BLaER1 (cell line): ENCODE measurements around the gene MSI2.

Source experiments
- H3K27ac ChIP-seq: shearing (Covaris generic); formaldehyde crosslinking; 2 replicates; pipeline ENCODE4 v1.8.1; 2022
- H3K27me3 ChIP-seq: shearing (Covaris generic); formaldehyde crosslinking; 2 replicates; pipeline ENCODE4 v1.8.1; 2022
- H3K36me3 ChIP-seq: shearing (Covaris generic); formaldehyde crosslinking; 2 replicates; pipeline ENCODE4 v1.8.1; 2022
- H3K4me1 ChIP-seq: shearing (Covaris generic); formaldehyde crosslinking; 2 replicates; pipeline ENCODE4 v1.8.1; 2022
- H3K4me2 ChIP-seq: shearing (Covaris generic); formaldehyde crosslinking; 2 replicates; pipeline ENCODE4 v1.8.1; 2022
- H3K4me3 ChIP-seq: shearing (Covaris generic); formaldehyde crosslinking; 2 replicates; pipeline ENCODE4 v1.8.1; 2022
- H3K9ac ChIP-seq: shearing (Covaris generic); formaldehyde crosslinking; 2 replicates; pipeline ENCODE4 v1.8.1; 2022
- H3K9me3 ChIP-seq: shearing (Covaris generic); formaldehyde crosslinking; 2 replicates; pipeline ENCODE4 v1.8.1; 2022
- H4K20me1 ChIP-seq: shearing (Covaris generic); formaldehyde crosslinking; 2 replicates; pipeline ENCODE4 v1.8.1; 2022
- Cebpa-rat ChIP-seq: shearing (Covaris generic); IDR thresholded peaks from 2 replicates; pipeline ENCODE4 v1.8.1; 2022

MSI2 gene

DNA sequence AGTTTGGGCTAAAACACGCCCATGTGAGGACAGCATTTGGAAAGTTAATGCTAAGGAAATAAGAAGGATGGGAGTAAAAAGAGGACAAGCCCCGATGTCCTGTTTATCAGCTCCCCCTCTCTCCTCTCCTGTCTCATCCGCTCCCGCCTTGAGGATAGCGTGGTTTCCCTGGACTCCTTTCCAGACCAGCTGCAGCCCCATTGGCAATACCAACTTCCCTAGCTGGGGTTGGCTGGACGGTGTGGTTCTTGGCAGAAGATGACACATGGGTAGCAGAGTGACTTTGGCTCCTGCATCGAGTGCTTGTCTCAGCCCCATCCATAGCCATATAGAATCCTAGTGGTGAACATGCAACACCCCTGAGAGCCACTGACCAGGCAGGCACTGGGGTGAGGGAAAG is 302.9 kb downstream of the MSI2 start:
- no peaks in the 10 kb centered on the region for H4K20me1 ChIP-seq
- peak overlapping the region; percentile 90 for H3K9ac ChIP-seq
- TF ChIP-seq Cebpa-rat = no peak
- H3K4me2 ChIP-seq = peak overlapping the region; percentile 97
- H3K9me3 ChIP-seq = no peaks in the 10 kb centered on the region
- H3K27ac ChIP-seq = peak overlapping the region; percentile 97
- H3K4me1 ChIP-seq = peaks cover 99% of the 10 kb centered on the region
- no peak overlapping the region; the same call in 1 of the 2 replicates for H3K4me3 ChIP-seq
- H3K27me3 ChIP-seq = no peaks in the 10 kb centered on the region
- H3K36me3 ChIP-seq = peaks cover 58% of the 10 kb centered on the region

DNA sequence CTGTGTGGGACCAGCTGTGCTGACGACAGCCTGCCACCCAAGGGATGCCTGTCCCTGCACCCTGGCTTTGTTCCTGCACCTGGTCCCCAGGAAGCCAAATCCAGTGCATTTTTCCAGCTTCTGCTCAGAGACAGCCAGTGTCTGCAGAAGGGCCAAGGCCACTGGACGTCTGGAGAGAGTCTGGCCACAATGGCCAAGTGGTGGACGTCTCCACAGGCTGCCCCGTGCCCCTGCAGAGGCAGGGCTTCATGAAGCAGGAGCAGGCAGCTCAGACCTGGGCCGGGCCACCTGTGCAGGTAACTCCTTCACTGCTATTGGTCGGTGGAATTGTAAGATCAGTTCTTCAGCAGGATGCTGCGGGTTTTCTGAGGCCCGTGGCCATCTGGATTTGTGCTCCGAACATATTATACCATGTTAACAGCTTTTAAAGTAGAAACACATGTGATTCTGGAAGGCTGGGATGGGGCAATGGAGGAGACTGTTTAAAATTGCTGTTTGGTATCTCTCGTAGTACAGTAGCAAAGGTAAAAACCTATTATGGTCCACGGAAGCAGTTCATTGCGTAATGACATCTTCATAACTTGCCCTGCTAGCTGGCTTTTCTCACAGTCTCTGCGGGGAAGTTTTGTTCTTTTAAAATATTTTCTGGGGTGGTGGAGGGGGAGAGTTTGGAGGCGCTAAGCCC is 303.5 kb downstream of the MSI2 start:
- TF ChIP-seq Cebpa-rat = peak; percentile 84
- Histone ChIP-seq H3K9ac (peak overlapping the region; percentile 90), H3K4me2 (peak overlapping the region; percentile 97), H3K4me3 (peak overlapping the region; percentile 43; the same call in 1 of the 2 replicates), H3K27me3 (no peaks in the 10 kb centered on the region), H4K20me1 (no peaks in the 10 kb centered on the region), H3K36me3 (peaks cover 63% of the 10 kb centered on the region), H3K9me3 (no peaks in the 10 kb centered on the region), H3K4me1 (peaks cover 93% of the 10 kb centered on the region), H3K27ac (peak overlapping the region; percentile 97)

GRCh38 chr17:57560319-57560705 is 304.0 kb downstream of the MSI2 start:
- TF ChIP-seq Cebpa-rat = no peak
- no peaks in the 10 kb centered on the region for H3K27me3 ChIP-seq
- H4K20me1 ChIP-seq = peaks cover 4% of the 10 kb centered on the region; the same call in 1 of the 2 replicates
- H3K4me1 ChIP-seq = peaks cover 88% of the 10 kb centered on the region
- peak overlapping the region; percentile 97 for H3K4me2 ChIP-seq
- no peaks in the 10 kb centered on the region for H3K9me3 ChIP-seq
- H3K4me3 ChIP-seq = peak overlapping the region; percentile 43; the same call in 1 of the 2 replicates
- H3K9ac ChIP-seq = peak overlapping the region; percentile 90
- H3K27ac ChIP-seq = peak overlapping the region; percentile 97
- H3K36me3 ChIP-seq = peaks cover 68% of the 10 kb centered on the region

DNA sequence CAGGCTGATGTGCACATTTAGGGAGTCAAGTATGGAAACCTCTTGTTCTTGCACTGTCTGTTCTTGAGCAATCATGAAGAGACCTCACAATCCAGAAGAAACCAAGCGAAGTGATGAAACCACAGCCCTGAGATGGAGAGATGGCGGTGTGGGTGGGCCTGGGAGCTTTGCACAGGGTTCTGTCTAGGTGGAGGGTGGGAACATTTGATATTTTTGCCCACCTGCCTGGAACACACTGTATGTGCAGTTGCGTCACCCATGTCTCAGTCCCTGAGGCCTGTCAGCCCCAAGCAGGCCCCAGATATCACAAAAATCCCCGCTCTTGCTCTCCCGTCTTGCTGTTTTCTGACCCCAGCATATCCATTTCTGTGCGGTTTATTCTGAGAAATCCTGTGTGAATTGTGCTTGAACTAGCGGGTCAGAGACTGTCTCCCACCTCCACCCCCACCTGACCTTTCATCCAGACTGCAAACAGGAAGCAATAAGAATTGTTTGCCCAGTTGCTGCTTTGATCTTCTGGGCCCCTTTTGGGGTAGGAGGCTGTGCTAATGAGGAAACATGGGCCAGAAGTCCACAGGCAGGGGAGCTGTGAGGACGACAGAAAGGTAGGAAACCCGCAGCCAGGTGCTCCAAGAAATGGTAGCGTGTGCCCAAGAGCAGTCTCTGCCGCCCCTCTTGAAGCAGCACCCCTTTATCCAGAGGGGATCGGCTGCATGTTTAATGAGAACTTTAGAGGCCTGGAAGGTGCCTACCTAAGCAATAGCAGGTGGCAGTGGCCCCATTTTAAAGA is 304.9 kb downstream of the MSI2 start:
- Histone ChIP-seq H3K4me2 (peak overlapping the region; percentile 97), H3K9me3 (no peaks in the 10 kb centered on the region), H3K27me3 (no peaks in the 10 kb centered on the region), H3K4me3 (peak overlapping the region; percentile 43; the same call in 1 of the 2 replicates), H3K36me3 (peaks cover 78% of the 10 kb centered on the region), H3K9ac (peak overlapping the region; percentile 90), H3K4me1 (peaks cover 78% of the 10 kb centered on the region), H4K20me1 (peaks cover 6% of the 10 kb centered on the region; the same call in 1 of the 2 replicates), H3K27ac (peak overlapping the region; percentile 97)
- peak; percentile 87 for TF ChIP-seq Cebpa-rat

GRCh38 chr17:57562184-57562698 is 305.9 kb downstream of the MSI2 start:
- Histone ChIP-seq H3K4me3 (no peak overlapping the region), H3K9ac (peak overlapping the region; percentile 12; the same call in 1 of the 2 replicates), H3K27ac (peak overlapping the region; percentile 97; the same call in 1 of the 2 replicates), H3K36me3 (peaks cover 80% of the 10 kb centered on the region), H3K27me3 (no peaks in the 10 kb centered on the region), H4K20me1 (peaks cover 14% of the 10 kb centered on the region; the same call in 1 of the 2 replicates), H3K4me2 (peak overlapping the region; percentile 97), H3K4me1 (peaks cover 69% of the 10 kb centered on the region), H3K9me3 (no peaks in the 10 kb centered on the region)
- TF ChIP-seq Cebpa-rat = no peak

DNA sequence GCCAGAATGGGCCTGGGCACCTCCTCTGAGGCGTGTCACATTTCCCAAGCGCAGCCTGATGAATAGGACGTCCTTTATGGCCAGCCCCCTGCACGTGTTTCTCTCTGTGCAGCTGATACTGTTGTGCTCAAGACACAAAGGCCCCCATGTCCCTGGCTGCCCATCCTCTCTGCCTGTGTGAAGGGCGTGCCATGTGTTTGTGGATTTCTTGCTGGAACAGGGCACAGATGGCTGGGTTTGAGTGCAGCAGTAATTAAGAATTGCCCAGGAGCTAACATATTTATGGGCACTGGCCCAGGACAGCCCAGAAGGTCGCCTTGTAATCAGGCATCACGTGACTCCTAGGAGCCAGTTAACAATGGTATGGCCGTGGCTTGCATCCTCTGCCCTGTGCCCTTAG is 307.6 kb downstream of the MSI2 start:
- H3K4me3 ChIP-seq = no peak overlapping the region
- TF ChIP-seq Cebpa-rat = no peak

GRCh38 chr17:57565176-57565575 is 308.9 kb downstream of the MSI2 start:
- H3K9me3 ChIP-seq = no peaks in the 10 kb centered on the region
- no peak overlapping the region for H3K27ac ChIP-seq
- H3K4me2 ChIP-seq = no peak overlapping the region
- no peak for TF ChIP-seq Cebpa-rat
- H3K9ac ChIP-seq = no peak overlapping the region
- H3K4me3 ChIP-seq = no peak overlapping the region
- H3K27me3 ChIP-seq = no peaks in the 10 kb centered on the region
- H4K20me1 ChIP-seq = peaks cover 42% of the 10 kb centered on the region; the same call in 1 of the 2 replicates
- H3K4me1 ChIP-seq = peaks cover 45% of the 10 kb centered on the region
- H3K36me3 ChIP-seq = peaks cover 94% of the 10 kb centered on the region

More for the DNA sequence above, 307.6 kb downstream of the MSI2 start:
- Histone ChIP-seq H3K4me2 (no peak overlapping the region), H4K20me1 (peaks cover 31% of the 10 kb centered on the region; the same call in 1 of the 2 replicates), H3K36me3 (peaks cover 94% of the 10 kb centered on the region), H3K27ac (peak overlapping the region; percentile 44), H3K4me1 (peaks cover 57% of the 10 kb centered on the region), H3K27me3 (no peaks in the 10 kb centered on the region), H3K9me3 (no peaks in the 10 kb centered on the region), H3K9ac (no peak overlapping the region)

GRCh38 chr17:57566721-57567120 is 310.4 kb downstream of the MSI2 start:
- no peak for TF ChIP-seq Cebpa-rat
- no peak overlapping the region for H3K4me3 ChIP-seq
- H3K4me2 ChIP-seq = no peak overlapping the region
- H4K20me1 ChIP-seq = peaks cover 55% of the 10 kb centered on the region; the same call in 1 of the 2 replicates
- H3K36me3 ChIP-seq = peaks cover 100% of the 10 kb centered on the region
- no peaks in the 10 kb centered on the region for H3K9me3 ChIP-seq
- H3K4me1 ChIP-seq = peaks cover 36% of the 10 kb centered on the region
- H3K9ac ChIP-seq = no peak overlapping the region
- H3K27ac ChIP-seq = peak overlapping the region; percentile 36; the same call in 1 of the 2 replicates
- H3K27me3 ChIP-seq = no peaks in the 10 kb centered on the region

GRCh38 chr17:57567251-57567650 is 310.9 kb downstream of the MSI2 start:
- Histone ChIP-seq H3K9me3 (0 out of 2 replicates have a peak, but pooled peaks cover 2% of the 10 kb centered on the region), H3K4me2 (no peak overlapping the region), H3K27ac (no peak overlapping the region), H3K4me3 (no peak overlapping the region), H3K36me3 (peaks cover 100% of the 10 kb centered on the region), H3K4me1 (peaks cover 30% of the 10 kb centered on the region), H3K27me3 (no peaks in the 10 kb centered on the region), H4K20me1 (peaks cover 61% of the 10 kb centered on the region; the same call in 1 of the 2 replicates), H3K9ac (no peak overlapping the region)
- no peak for TF ChIP-seq Cebpa-rat
